Calu3 (cell line): ENCODE data around the gene OTOP3. TPM values are rescaled to one million over a fixed set of nuclear protein-coding genes. Genes with fewer than 3 reads are reported as not detected.
"Not testable (repeated sequence)": the region's sequence is repeated elsewhere in the genome, so short reads cannot be mapped to it uniquely, and the experiment has no call there.

Experiments used
- BruUV-seq: library from RNA; stranded (reverse); fragments of 400-500 nt; replicated peaks from 2 replicates; lab custom pipeline; 2021; lab: Mats Ljungman, UMichigan
- CTCF ChIA-PET: fragments of 300-600 bp; sonication (Branson Sonifier 250); formaldehyde crosslinking; loops from one replicate; lab custom pipeline; 2022; ENCODE audit warnings: antibody characterized with exemption; lab: Charles Lee
- DNase-seq: peaks from one replicate; pipeline ENCODE4 v3.0.0; 2022
- H3K27ac Mint-ChIP-seq: one replicate; pipeline ENCODE4 v1.8.0; 2022; ENCODE audit warnings: mixed read lengths; ENCODE audit not compliant: unreplicated experiment
- H3K27me3 Mint-ChIP-seq: one replicate; pipeline ENCODE4 v1.8.0; 2022; ENCODE audit warnings: mixed read lengths; ENCODE audit not compliant: unreplicated experiment
- H3K36me3 Mint-ChIP-seq: one replicate; pipeline ENCODE4 v1.8.0; 2022; ENCODE audit warnings: mild to moderate bottlenecking, moderate library complexity, mixed read lengths; ENCODE audit not compliant: insufficient read depth, unreplicated experiment
- H3K4me1 Mint-ChIP-seq: one replicate; pipeline ENCODE4 v1.8.0; 2022; ENCODE audit warnings: mild to moderate bottlenecking, low read depth, mixed read lengths; ENCODE audit not compliant: unreplicated experiment
- H3K4me3 Mint-ChIP-seq: one replicate; pipeline ENCODE4 v1.8.0; 2022; ENCODE audit warnings: mild to moderate bottlenecking, low read depth, moderate library complexity, mixed read lengths; ENCODE audit not compliant: unreplicated experiment
- H3K9me3 Mint-ChIP-seq: one replicate; pipeline ENCODE4 v1.8.0; 2022; ENCODE audit warnings: low read depth, mixed read lengths; ENCODE audit not compliant: unreplicated experiment
- intact Hi-C: fragments of 100-400 bp; cut with micrococcal nuclease; formaldehyde crosslinking; loops from one replicate; pipeline ENCODE4 v1.10.0; 2022; ENCODE audit not compliant: unreplicated experiment
- total RNA-seq: library from RNA; stranded (reverse); gene quantifications from 2 replicates; pipeline ENCODE4 v1.2.3, GENCODE V29; 2022
- TF ChIP-seq, protein P1 (sequence below): fragments of 200-600 bp; IDR thresholded peaks from one replicate; pipeline ENCODE4 v1.8.0; 2022; ENCODE audit warnings: antibody characterized with exemption; ENCODE audit not compliant: unreplicated experiment

The OTOP3 gene
- total RNA-seq, 1 experiment from 2014 or later, result not detected

DNA sequence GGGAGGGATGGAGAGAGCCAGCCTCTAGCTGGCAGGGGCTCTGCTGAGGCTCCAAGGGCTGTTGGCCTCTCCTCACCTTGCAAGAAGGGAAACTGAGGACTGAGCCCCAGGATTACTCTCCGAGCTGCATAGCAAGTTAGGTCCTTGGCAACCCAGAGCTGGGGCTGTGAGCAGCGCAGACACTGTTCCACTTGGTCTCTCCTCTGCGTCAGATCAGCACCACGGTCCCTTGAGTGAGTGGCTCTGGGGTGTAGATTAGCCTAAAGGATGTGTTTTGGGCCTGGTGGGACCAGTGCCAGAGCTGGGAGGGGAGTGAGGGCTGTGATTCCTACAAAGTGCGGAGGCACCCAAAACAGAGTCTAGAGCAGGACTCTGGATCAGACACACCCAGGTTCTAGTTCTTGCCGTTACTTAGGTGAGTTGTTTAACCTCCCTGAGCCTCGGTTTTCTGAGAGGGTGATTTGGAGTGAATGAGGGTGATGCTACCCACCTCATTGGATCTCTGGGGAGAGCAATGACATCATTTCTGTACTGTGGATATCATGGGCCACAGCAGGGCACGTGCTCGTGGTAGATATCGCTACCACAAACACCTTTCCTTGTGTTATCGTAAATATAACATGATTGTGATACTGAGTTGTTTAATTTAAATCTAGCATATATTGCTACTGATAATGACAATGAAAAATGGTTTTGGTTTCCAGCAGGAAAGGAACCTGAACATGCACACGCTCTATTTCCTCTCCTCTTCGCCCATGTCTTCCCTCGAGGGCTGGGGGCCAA, 34.2 kb upstream of the OTOP3 start:
- Mint-ChIP-seq H3K4me1 (no peaks in the 10 kb centered on the region), H3K27ac (no peak overlapping the region), H3K4me3 (no peak overlapping the region), H3K36me3 (no peaks in the 10 kb centered on the region), H3K27me3 (peaks cover 58% of the 10 kb centered on the region), H3K9me3 (no peaks in the 10 kb centered on the region)
- CTCF ChIA-PET, result interaction anchor here (0.6 kb wide), 1 partner anchor 348 kb away, joined by 4 read pairs; no protein-coding TSS in a partner anchor
- TF ChIP-seq, protein P1, sequence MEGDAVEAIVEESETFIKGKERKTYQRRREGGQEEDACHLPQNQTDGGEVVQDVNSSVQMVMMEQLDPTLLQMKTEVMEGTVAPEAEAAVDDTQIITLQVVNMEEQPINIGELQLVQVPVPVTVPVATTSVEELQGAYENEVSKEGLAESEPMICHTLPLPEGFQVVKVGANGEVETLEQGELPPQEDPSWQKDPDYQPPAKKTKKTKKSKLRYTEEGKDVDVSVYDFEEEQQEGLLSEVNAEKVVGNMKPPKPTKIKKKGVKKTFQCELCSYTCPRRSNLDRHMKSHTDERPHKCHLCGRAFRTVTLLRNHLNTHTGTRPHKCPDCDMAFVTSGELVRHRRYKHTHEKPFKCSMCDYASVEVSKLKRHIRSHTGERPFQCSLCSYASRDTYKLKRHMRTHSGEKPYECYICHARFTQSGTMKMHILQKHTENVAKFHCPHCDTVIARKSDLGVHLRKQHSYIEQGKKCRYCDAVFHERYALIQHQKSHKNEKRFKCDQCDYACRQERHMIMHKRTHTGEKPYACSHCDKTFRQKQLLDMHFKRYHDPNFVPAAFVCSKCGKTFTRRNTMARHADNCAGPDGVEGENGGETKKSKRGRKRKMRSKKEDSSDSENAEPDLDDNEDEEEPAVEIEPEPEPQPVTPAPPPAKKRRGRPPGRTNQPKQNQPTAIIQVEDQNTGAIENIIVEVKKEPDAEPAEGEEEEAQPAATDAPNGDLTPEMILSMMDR, result no peak
- intact Hi-C loops, result no loop called here
- BruUV-seq, result no TSS peak
- DNase-seq, result no peak

DNA sequence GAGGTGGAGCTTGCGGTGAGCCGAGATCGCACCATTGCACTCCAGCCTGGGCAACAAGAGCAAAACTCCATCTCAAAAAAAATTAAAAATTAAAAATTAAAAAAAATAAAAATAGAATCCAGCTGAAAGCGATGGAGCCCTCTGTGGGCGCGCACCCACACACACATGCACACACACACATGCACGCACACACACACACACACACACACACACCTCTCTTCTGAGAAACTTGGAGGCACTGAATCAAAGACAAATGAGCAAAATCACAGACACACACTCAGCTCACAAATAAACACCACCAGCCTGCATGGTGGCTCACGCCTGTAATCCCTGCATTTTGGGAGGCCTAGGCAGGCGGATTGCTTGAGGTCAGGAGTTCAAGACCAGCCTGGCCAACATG, 32.7 kb upstream of the OTOP3 start:
- CTCF ChIA-PET, result interaction anchor here (0.6 kb wide), 1 partner anchor 418 kb away, joined by 5 read pairs; no protein-coding TSS in a partner anchor
- DNase-seq, result no peak
- H3K4me1 Mint-ChIP-seq, result peaks cover 6% of the 10 kb centered on the region
- no peaks in the 10 kb centered on the region for H3K9me3 Mint-ChIP-seq
- H3K4me3 Mint-ChIP-seq, result no peak overlapping the region
- BruUV-seq, result no TSS peak
- no peak overlapping the region for H3K27ac Mint-ChIP-seq
- intact Hi-C loops, result no loop called here
- H3K27me3 Mint-ChIP-seq, result peaks cover 48% of the 10 kb centered on the region
- TF ChIP-seq, protein P1, result no peak
- H3K36me3 Mint-ChIP-seq, result no peaks in the 10 kb centered on the region

DNA sequence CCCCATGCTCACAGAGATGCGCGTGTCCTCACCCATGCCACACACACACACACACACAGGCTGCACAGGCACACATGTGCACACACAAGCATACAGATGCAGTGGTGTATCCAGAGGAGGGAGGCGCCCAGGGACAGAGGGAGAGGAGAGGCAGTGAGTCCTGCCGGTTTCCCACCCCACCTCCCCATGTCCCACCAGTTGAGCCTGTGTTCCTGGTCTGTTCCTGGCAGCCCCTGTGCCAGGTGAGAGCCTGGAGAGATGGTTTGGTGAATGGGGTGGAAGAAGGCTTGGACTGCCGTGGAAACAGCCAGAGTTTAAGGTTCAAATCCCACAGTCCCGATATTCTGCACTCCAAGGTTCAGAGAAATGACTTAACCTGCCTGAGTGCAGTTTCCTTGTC, 32.0 kb upstream of the OTOP3 start:
- peaks cover 12% of the 10 kb centered on the region for H3K4me1 Mint-ChIP-seq
- no peak overlapping the region for H3K4me3 Mint-ChIP-seq
- no peak for DNase-seq
- CTCF ChIA-PET, result no interaction called here
- no peaks in the 10 kb centered on the region for H3K9me3 Mint-ChIP-seq
- H3K27ac Mint-ChIP-seq, result no peak overlapping the region
- no peaks in the 10 kb centered on the region for H3K36me3 Mint-ChIP-seq
- TF ChIP-seq, protein P1, result no peak
- peaks cover 47% of the 10 kb centered on the region for H3K27me3 Mint-ChIP-seq
- intact Hi-C loops, result no loop called here
- BruUV-seq, result no TSS peak

DNA sequence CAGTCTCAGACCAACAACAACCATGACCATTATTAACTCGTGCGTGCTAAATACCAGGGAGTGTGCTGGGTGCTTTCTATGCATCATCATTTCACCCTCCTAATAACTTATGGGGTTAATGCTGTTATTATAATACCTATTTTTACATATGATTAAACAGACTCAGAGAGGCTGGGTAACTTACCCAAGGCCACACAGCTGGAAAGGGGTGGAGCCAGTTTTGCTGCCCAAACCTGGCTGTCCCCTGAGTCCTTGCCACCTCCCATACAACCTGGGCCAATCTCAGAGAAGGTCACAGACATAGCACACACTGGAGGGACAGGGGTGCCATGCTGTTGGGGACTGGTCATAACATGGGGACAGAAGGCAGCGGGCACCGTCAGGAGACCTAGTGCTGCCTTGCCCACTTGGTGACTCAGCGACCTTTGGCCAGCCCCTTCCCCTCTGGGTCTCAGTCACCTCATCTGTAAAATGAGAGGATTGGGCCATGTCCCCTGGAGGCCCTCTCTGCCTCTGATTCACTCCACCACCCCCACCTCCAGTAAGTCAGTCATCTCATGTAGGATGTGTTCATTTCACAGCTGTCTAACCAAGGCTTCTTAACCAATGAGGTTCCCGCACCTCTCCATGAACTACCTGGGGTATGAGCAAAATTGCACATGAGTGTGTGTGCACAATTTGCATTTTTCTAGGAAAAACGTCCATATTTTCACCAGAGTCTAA, 30.9 kb upstream of the OTOP3 start:
- TF ChIP-seq, protein P1, result no peak
- Mint-ChIP-seq H3K9me3 (no peaks in the 10 kb centered on the region), H3K4me3 (no peak overlapping the region), H3K36me3 (no peaks in the 10 kb centered on the region), H3K27me3 (peaks cover 43% of the 10 kb centered on the region), H3K4me1 (peaks cover 21% of the 10 kb centered on the region), H3K27ac (no peak overlapping the region)
- intact Hi-C loops, result no loop called here
- DNase-seq, result no peak
- no TSS peak for BruUV-seq
- CTCF ChIA-PET, result no interaction called here

DNA sequence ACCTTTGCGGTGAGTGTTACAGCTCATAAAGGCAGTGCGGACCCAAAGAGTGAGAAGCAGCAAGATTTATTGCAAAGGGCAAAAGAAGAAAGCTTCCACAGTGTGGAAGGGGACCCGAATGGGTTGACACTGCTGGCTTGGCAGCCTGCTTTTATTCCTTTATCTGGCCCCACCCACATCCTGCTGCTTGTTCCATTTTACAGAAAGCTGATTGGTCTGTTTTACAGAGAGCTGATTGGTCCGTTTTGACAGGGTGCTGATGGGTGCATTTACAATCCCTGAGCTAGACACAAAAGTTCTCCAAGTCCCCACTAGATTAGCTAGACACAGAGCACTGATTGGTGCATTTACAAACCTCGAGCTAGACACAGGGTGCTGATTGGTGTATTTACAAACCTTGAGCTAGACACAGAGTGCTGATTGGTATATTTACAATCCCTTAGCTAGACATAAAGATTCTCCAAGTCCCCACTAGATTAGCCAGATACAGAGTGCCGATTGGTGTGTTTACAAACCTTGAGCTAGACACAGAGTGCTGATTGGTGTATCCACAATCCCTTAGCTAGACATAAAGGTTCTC, 29.4 kb upstream of the OTOP3 start:
- CTCF ChIA-PET, result interaction anchor here (0.6 kb wide), 1 partner anchor 67 kb away, joined by 6 read pairs; no protein-coding TSS in a partner anchor
- BruUV-seq, H3K36me3 Mint-ChIP-seq, H3K27ac Mint-ChIP-seq, H3K9me3 Mint-ChIP-seq, H3K4me3 Mint-ChIP-seq, DNase-seq, intact Hi-C loops: not testable (repeated sequence)
- Mint-ChIP-seq H3K4me1 (peaks cover 21% of the 10 kb centered on the region), H3K27me3 (peaks cover 28% of the 10 kb centered on the region)
